ENCODE measurements around the gene INVS. TPM values are rescaled to one million over a fixed set of nuclear protein-coding genes. Genes with fewer than 3 reads are reported as not detected.
"Not testable (repeated sequence)": the region's sequence is repeated elsewhere in the genome, so short reads cannot be mapped to it uniquely, and the experiment has no call there.

The INVS gene
- total RNA-seq, 2 experiments from 2014 or later = 13.1 to 13.2 TPM

DNA sequence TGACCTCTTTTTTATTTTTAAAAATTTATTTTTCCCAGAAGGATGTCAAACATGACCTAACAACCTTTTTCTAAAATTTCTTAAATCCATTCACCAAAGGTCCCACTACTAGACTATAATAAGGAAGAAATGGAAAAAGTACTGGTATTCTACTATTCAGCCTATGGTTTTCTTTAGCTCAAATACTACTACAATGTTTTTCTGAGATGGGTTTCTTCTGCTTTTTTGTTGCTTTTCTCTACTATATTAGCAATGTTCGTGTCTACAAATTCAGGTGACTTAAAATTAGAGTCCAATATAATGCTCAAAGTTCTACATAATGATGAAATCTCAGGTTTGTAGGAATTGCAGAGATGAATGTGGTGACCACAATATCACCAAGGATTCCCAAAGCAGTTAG, 8.2 kb upstream of the INVS start:
- no peak for DNase-seq
- Mint-ChIP-seq H3K9me3 (no peaks in the 10 kb centered on the region), H3K27me3 (no peaks in the 10 kb centered on the region), H3K4me3 (no peak overlapping the region), H3K4me1 (peaks cover 53% of the 10 kb centered on the region), H3K27ac (no peak overlapping the region), H3K36me3 (ENCODE audit: low read depth) (peaks cover 14% of the 10 kb centered on the region)
- ChIA-PET POLR2A (no interaction called here), CTCF (no interaction called here)

GRCh38 chr9:100091650-100092049, 7.4 kb upstream of the INVS start:
- Mint-ChIP-seq H3K4me1 (peaks cover 51% of the 10 kb centered on the region), H3K4me3 (no peak overlapping the region), H3K9me3 (no peaks in the 10 kb centered on the region), H3K36me3 (ENCODE audit: low read depth) (peaks cover 11% of the 10 kb centered on the region), H3K27ac (no peak overlapping the region), H3K27me3 (no peaks in the 10 kb centered on the region)
- DNase-seq = no peak
- ChIA-PET CTCF (no interaction called here), POLR2A (no interaction called here)

GRCh38 chr9:100092066-100092465, 7.0 kb upstream of the INVS start:
- H3K9me3 Mint-ChIP-seq = no peaks in the 10 kb centered on the region
- ChIA-PET CTCF (interaction anchor here (1.4 kb wide), 1 partner anchor 8 kb away, joined by 3 read pairs; no protein-coding TSS in a partner anchor), POLR2A (no interaction called here)
- DNase-seq = no peak
- H3K4me3 Mint-ChIP-seq = no peak overlapping the region
- H3K27me3 Mint-ChIP-seq = no peaks in the 10 kb centered on the region
- H3K27ac Mint-ChIP-seq = no peak overlapping the region
- H3K4me1 Mint-ChIP-seq = peaks cover 49% of the 10 kb centered on the region
- peaks cover 11% of the 10 kb centered on the region for H3K36me3 Mint-ChIP-seq (ENCODE audit: low read depth)

GRCh38 chr9:100094411-100094810, 4.6 kb upstream of the INVS start:
- not testable (repeated sequence) for H3K4me3 Mint-ChIP-seq, H3K27me3 Mint-ChIP-seq, H3K27ac Mint-ChIP-seq, H3K9me3 Mint-ChIP-seq, DNase-seq
- Mint-ChIP-seq H3K4me1 (peaks cover 39% of the 10 kb centered on the region), H3K36me3 (ENCODE audit: low read depth) (peaks cover 13% of the 10 kb centered on the region)
- ChIA-PET CTCF (interaction anchor here (1.0 kb wide), 1 partner anchor 11 kb away, joined by 3 read pairs; no protein-coding TSS in a partner anchor), POLR2A (interaction anchor here (2.0 kb wide), 1 partner anchor 116 kb away, joined by 5 read pairs; no protein-coding TSS in a partner anchor)

DNA sequence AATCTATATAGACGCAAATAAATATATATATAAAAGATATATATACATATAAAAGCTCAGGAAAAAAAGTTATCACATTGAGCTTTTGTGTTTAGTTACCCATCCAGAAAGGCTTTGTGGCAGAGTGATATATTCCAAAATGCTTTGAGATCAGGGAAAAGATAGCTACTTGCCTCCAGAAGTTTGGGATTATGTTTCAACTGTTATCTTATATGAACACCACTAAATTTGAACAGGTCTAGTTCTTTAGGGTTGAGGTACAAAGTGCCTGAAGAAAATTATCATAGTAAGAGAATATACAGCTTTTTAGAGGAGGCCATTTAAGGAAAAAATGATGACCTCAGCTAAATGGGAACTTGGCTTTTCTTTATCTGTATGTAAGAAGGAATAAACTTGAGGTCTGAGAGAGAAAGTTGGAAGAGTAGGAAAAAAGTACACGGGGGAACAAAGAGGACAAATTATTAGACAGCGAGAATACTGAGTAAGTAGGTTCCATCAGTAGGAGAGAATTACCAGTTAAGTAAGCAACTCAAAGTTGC, 2.6 kb upstream of the INVS start:
- Mint-ChIP-seq H3K4me1 (peaks cover 42% of the 10 kb centered on the region), H3K9me3 (no peaks in the 10 kb centered on the region), H3K4me3 (no peak overlapping the region), H3K27ac (no peak overlapping the region), H3K27me3 (no peaks in the 10 kb centered on the region), H3K36me3 (ENCODE audit: low read depth) (peaks cover 13% of the 10 kb centered on the region)
- ChIA-PET POLR2A (no interaction called here), CTCF (no interaction called here)
- DNase-seq = no peak

DNA sequence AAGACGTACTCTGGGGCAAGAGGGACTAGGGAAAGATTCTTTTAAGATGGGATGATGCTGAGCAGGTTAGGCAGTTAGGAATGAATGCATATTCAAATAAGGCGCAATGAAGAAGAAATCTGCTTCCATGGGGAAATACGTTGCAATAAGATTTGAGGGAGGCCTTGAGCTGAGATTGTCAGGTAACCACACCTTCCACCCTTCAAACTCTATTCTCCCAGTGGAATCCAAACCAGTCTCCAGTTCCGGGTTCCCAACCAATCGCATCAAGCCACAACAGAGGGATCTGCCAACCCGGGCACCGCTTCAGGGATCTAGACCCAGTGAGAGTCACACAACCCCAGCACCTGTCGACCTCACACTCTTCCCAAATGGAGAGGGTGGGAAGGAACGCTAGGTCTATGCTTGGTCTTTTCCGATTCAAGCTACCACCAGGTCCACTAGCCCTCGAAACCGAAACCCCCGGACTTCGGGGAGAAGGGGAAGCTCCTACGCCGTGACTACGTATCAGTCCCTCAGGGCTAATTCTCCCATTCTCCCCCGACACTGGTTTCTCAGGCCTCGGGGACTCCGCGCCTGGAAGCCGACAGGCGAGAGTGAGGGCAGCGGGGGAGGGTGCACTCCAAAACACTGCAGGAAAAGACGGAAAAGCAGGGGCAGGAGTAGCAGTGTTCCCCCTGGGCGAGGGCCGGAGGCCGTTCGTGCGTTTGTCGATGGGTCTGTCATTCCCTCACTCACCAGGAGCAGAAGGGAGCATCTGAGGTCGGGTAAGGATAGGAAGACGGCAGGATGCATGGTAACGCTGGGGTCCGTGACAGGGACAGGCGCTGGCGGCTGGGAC, 777 bp upstream of the INVS start:
- CTCF ChIA-PET = no interaction called here
- Mint-ChIP-seq H3K27ac (peak overlapping the region; percentile 93), H3K4me3 (peak overlapping the region; percentile 100), H3K27me3 (no peaks in the 10 kb centered on the region), H3K36me3 (ENCODE audit: low read depth) (peaks cover 8% of the 10 kb centered on the region), H3K4me1 (peaks cover 32% of the 10 kb centered on the region), H3K9me3 (no peaks in the 10 kb centered on the region)
- DNase-seq = peak; percentile 40
- POLR2A ChIA-PET = interaction anchor here (0.6 to 2.6 kb wide), 5 partner anchors 12 to 279 kb away, joined by 3 to 15 read pairs (median 3); no protein-coding TSS in a partner anchor

- Mint-ChIP-seq H3K36me3 (ENCODE audit: low read depth) (peaks cover 8% of the 10 kb centered on the region), H3K9me3 (no peaks in the 10 kb centered on the region), H3K4me1 (peaks cover 29% of the 10 kb centered on the region), H3K4me3 (peak overlapping the region; percentile 100), H3K27ac (peak overlapping the region; percentile 93), H3K27me3 (no peaks in the 10 kb centered on the region)
- DNase-seq = no peak
- POLR2A ChIA-PET = interaction anchor here (1.5 to 2.6 kb wide), 3 partner anchors 14 to 110 kb away, joined by 3 to 15 read pairs (median 4); no protein-coding TSS in a partner anchor
- CTCF ChIA-PET = interaction anchor here (0.6 kb wide), 1 partner anchor 123 kb away, joined by 3 read pairs; no protein-coding TSS in a partner anchor
Observed at GRCh38 chr9:100099722-100100042, 639 bp downstream of the INVS start.

DNA sequence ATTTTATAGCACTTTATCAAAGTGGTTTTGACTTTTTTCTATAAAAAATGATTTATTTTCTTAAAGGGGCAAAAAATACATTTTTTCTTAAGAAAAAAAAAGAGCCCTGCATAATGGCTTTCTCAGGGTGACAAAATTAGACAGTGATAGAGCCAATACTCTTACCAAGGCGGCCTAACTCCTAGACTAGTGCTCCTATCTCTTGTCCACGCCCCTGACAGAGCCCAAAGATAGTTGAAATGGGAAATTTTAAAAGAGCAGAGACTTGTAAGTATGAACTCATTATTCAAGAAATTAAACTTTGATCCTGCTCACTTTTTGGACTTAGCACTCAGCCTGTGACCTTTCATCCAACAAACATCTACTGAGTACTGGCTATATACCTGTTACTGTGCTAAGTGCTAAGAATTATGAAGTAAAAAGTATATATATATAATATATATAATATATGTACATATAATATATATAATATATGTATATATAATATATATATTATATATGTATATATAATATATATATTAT, 1.2 kb downstream of the INVS start:
- no peak for DNase-seq
- CTCF ChIA-PET = no interaction called here
- no peak overlapping the region for H3K27ac Mint-ChIP-seq
- H3K4me1 Mint-ChIP-seq = peaks cover 27% of the 10 kb centered on the region
- POLR2A ChIA-PET = interaction anchor here (1.5 to 2.6 kb wide), 3 partner anchors 14 to 110 kb away, joined by 3 to 15 read pairs (median 4); no protein-coding TSS in a partner anchor
- no peaks in the 10 kb centered on the region for H3K9me3 Mint-ChIP-seq
- peak overlapping the region; percentile 100 for H3K4me3 Mint-ChIP-seq
- H3K27me3 Mint-ChIP-seq = no peaks in the 10 kb centered on the region
- H3K36me3 Mint-ChIP-seq (ENCODE audit: low read depth) = peaks cover 8% of the 10 kb centered on the region

GRCh38 chr9:100101608-100102007, 2.6 kb downstream of the INVS start:
- H3K27ac Mint-ChIP-seq = no peak overlapping the region
- H3K4me1 Mint-ChIP-seq = peaks cover 18% of the 10 kb centered on the region
- peaks cover 8% of the 10 kb centered on the region for H3K36me3 Mint-ChIP-seq (ENCODE audit: low read depth)
- ChIA-PET POLR2A (interaction anchor here (1.1 to 1.6 kb wide), 4 partner anchors 9 to 108 kb away, joined by 3 to 4 read pairs (median 4); no protein-coding TSS in a partner anchor), CTCF (no interaction called here)
- no peaks in the 10 kb centered on the region for H3K27me3 Mint-ChIP-seq
- no peaks in the 10 kb centered on the region for H3K9me3 Mint-ChIP-seq
- H3K4me3 Mint-ChIP-seq = no peak overlapping the region
- no peak for DNase-seq

GRCh38 chr9:100104314-100104713, 5.3 kb downstream of the INVS start:
- ChIA-PET CTCF (no interaction called here), POLR2A (no interaction called here)
- Mint-ChIP-seq H3K36me3 (ENCODE audit: low read depth) (peaks cover 2% of the 10 kb centered on the region), H3K4me3 (no peak overlapping the region), H3K4me1 (peaks cover 6% of the 10 kb centered on the region), H3K27me3 (no peaks in the 10 kb centered on the region), H3K27ac (no peak overlapping the region), H3K9me3 (no peaks in the 10 kb centered on the region)
- no peak for DNase-seq

- Mint-ChIP-seq H3K27me3 (no peaks in the 10 kb centered on the region), H3K36me3 (ENCODE audit: low read depth) (peaks cover 2% of the 10 kb centered on the region), H3K4me1 (no peaks in the 10 kb centered on the region), H3K4me3 (no peak overlapping the region), H3K27ac (no peak overlapping the region), H3K9me3 (no peaks in the 10 kb centered on the region)
- DNase-seq = no peak
- CTCF ChIA-PET = interaction anchor here (0.7 kb wide), 4 partner anchors 48 to 305 kb away, joined by 3 to 8 read pairs (median 4); no protein-coding TSS in a partner anchor
- POLR2A ChIA-PET = interaction anchor here (1.7 kb wide), 1 partner anchor 12 kb away, joined by 3 read pairs; no protein-coding TSS in a partner anchor
Observed at GRCh38 chr9:100105861-100106260, 6.8 kb downstream of the INVS start.

GRCh38 chr9:100106616-100107015, 7.6 kb downstream of the INVS start:
- CTCF ChIA-PET = no interaction called here
- Mint-ChIP-seq H3K36me3 (ENCODE audit: low read depth) (peaks cover 6% of the 10 kb centered on the region), H3K27me3 (no peaks in the 10 kb centered on the region), H3K9me3 (no peaks in the 10 kb centered on the region), H3K27ac (no peak overlapping the region), H3K4me1 (no peaks in the 10 kb centered on the region), H3K4me3 (no peak overlapping the region)
- POLR2A ChIA-PET = interaction anchor here (1.7 kb wide), 1 partner anchor 13 kb away, joined by 3 read pairs; no protein-coding TSS in a partner anchor
- DNase-seq = no peak

GRCh38 chr9:100108559-100108958, 9.5 kb downstream of the INVS start:
- CTCF ChIA-PET = no interaction called here
- H3K4me3 Mint-ChIP-seq = no peak overlapping the region
- no peaks in the 10 kb centered on the region for H3K27me3 Mint-ChIP-seq
- no peak for DNase-seq
- H3K4me1 Mint-ChIP-seq = no peaks in the 10 kb centered on the region
- H3K27ac Mint-ChIP-seq = no peak overlapping the region
- POLR2A ChIA-PET = no interaction called here
- peaks cover 9% of the 10 kb centered on the region for H3K36me3 Mint-ChIP-seq (ENCODE audit: low read depth)
- H3K9me3 Mint-ChIP-seq = no peaks in the 10 kb centered on the region
